ENCODE measurements around the gene OSER1. TPM values are rescaled to one million over a fixed set of nuclear protein-coding genes. Genes with fewer than 3 reads are reported as not detected.
A peak's percentile ranks its signal among the peaks of the same experiment; 100 is the strongest.

The OSER1 gene
- total RNA-seq, 1 donor from 2014 or later: 28.0 TPM

DNA sequence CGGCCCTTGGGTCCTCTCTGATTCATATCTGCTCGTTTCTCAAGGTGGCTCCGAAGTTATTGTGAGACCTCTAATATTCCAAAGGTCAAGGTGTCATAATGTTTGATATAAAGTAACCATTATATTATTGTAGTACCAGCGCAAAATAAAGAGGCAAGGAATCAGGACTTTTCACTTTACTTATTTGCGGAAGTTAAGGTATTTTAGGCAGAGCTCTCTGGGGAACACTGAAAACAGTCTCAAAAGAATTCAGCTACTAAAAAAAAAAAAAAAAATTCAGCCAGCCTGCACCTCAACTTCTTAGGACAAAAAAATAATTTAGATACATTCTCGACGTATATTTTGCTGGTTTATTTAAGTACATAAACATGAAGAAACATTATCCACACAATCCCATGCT lies 2.4 kb downstream of the OSER1 start:
- no peaks in the 10 kb centered on the region for H3K27me3 ChIP-seq
- no peaks in the 10 kb centered on the region for H3K9me3 ChIP-seq
- intact Hi-C loops (cut with DNase I): no loop called here
- DNase-seq (ENCODE audit: extremely low spot score in 2 of 2): no peak
- H3K27ac ChIP-seq: no peak overlapping the region
- H3K4me1 ChIP-seq: peaks cover 61% of the 10 kb centered on the region
- TF ChIP-seq, protein P1, sequence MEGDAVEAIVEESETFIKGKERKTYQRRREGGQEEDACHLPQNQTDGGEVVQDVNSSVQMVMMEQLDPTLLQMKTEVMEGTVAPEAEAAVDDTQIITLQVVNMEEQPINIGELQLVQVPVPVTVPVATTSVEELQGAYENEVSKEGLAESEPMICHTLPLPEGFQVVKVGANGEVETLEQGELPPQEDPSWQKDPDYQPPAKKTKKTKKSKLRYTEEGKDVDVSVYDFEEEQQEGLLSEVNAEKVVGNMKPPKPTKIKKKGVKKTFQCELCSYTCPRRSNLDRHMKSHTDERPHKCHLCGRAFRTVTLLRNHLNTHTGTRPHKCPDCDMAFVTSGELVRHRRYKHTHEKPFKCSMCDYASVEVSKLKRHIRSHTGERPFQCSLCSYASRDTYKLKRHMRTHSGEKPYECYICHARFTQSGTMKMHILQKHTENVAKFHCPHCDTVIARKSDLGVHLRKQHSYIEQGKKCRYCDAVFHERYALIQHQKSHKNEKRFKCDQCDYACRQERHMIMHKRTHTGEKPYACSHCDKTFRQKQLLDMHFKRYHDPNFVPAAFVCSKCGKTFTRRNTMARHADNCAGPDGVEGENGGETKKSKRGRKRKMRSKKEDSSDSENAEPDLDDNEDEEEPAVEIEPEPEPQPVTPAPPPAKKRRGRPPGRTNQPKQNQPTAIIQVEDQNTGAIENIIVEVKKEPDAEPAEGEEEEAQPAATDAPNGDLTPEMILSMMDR (IDR thresholded peaks at IDR 0.05): no peak
- TF ChIP-seq POLR2A (IDR thresholded peaks at IDR 0.05) (no peak), POLR2AphosphoS5 (IDR thresholded peaks at IDR 0.05; ENCODE audit: insufficient read depth in 1 of 2, low read depth in 1 of 2) (no peak)
- peak overlapping the region in 1 of 2 donors; percentile 100 for H3K4me3 ChIP-seq
- H3K36me3 ChIP-seq: no peaks in the 10 kb centered on the region

DNA sequence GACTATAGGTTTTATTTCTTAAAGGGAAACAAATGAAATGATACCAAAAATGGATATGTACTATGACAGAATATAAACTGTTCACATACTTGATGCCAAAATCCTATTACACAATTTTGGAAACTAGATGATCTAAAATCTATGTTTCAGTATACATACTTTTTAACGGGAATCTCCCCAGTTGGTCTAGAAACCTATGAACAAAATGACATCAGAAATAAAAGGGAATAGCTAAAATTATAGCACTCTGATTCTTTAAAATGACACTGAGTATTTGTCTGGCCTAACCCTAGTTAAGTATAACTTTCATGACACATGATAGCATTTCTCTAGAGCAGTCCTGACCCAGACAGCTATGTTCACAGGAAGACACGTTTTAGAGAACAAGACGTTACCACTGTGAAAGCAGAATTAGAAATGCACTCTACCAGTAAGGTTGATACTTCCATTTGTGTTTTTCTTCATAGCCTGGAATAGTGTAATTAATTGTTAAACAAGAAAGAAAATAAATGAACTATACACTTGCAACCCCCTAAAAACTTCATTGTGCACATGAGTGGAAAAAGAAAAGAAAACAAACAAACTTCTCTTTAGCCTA lies 3.3 kb downstream of the OSER1 start:
- no peak for TF ChIP-seq POLR2AphosphoS5 (IDR thresholded peaks at IDR 0.05; ENCODE audit: insufficient read depth in 1 of 2, low read depth in 1 of 2)
- TF ChIP-seq, protein P1 (IDR thresholded peaks at IDR 0.05): no peak
- no peak for TF ChIP-seq POLR2A (IDR thresholded peaks at IDR 0.05)
- DNase-seq (ENCODE audit: extremely low spot score in 2 of 2): no peak
- Histone ChIP-seq H3K4me1 (peaks cover 63% of the 10 kb centered on the region), H3K4me3 (no peak overlapping the region), H3K9me3 (no peaks in the 10 kb centered on the region), H3K36me3 (peaks cover 0 to 6% of the 10 kb centered on the region in 2 donors), H3K27ac (peak overlapping the region; percentile 1), H3K27me3 (no peaks in the 10 kb centered on the region)
- intact Hi-C loops (cut with DNase I): no loop called here

DNA sequence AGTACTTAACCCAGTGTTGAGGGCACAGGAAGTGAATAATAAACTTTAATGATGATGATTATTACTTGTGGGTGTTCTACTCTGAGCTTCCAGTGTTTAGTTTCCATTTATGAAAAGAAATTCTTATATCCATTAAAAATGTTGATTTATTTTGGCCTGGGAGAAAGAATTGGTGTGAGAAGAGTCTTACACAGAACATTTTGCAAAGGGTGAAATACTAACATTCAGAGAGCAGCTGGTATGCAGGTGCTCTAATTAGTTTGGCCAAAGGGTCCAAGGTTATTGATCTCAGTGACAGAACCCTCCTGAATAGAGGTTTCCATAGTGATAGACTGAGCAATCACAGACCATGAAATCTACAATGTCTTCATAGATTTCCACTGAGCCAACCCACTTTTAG lies 4.4 kb downstream of the OSER1 start:
- H3K4me1 ChIP-seq: peaks cover 55% of the 10 kb centered on the region
- no peak for DNase-seq (ENCODE audit: extremely low spot score in 2 of 2)
- no peaks in the 10 kb centered on the region for H3K27me3 ChIP-seq
- H3K4me3 ChIP-seq: no peak overlapping the region
- H3K36me3 ChIP-seq: peaks cover 0 to 17% of the 10 kb centered on the region in 2 donors
- no peaks in the 10 kb centered on the region for H3K9me3 ChIP-seq
- intact Hi-C loops (cut with DNase I): no loop called here
- H3K27ac ChIP-seq: no peak overlapping the region
- no peak for TF ChIP-seq POLR2AphosphoS5 (IDR thresholded peaks at IDR 0.05; ENCODE audit: insufficient read depth in 1 of 2, low read depth in 1 of 2)
- TF ChIP-seq, protein P1 (IDR thresholded peaks at IDR 0.05): no peak
- no peak for TF ChIP-seq POLR2A (IDR thresholded peaks at IDR 0.05)

DNA sequence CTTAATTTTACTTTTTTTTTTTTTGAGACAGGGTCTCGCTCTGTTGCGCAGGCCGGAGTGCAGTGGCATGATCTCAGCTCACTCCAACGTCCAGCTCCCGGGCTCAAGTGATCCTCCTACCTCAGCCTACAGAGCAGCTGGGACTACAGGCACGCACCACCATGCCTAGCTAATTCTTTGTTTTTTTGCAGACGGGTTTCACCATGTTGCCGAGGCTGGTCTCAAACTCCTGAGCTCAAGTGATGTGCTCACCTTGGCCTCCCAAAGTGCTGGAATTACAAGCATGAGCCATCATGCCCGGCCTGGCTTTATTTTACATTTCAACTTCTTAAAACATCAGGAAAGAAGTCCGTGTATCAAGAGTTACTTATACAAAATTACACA lies 5.7 kb downstream of the OSER1 start:
- no peak for TF ChIP-seq POLR2A (IDR thresholded peaks at IDR 0.05)
- TF ChIP-seq POLR2AphosphoS5 (IDR thresholded peaks at IDR 0.05; ENCODE audit: insufficient read depth in 1 of 2, low read depth in 1 of 2): no peak
- TF ChIP-seq, protein P1 (IDR thresholded peaks at IDR 0.05): no peak
- Histone ChIP-seq H3K4me1 (peaks cover 53% of the 10 kb centered on the region), H3K27ac (peak overlapping the region; percentile 53), H3K4me3 (no peak overlapping the region), H3K27me3 (no peaks in the 10 kb centered on the region), H3K9me3 (no peaks in the 10 kb centered on the region), H3K36me3 (peaks cover 0 to 30% of the 10 kb centered on the region in 2 donors)
- intact Hi-C loops (cut with DNase I): no loop called here
- DNase-seq (ENCODE audit: extremely low spot score in 2 of 2): no peak

DNA sequence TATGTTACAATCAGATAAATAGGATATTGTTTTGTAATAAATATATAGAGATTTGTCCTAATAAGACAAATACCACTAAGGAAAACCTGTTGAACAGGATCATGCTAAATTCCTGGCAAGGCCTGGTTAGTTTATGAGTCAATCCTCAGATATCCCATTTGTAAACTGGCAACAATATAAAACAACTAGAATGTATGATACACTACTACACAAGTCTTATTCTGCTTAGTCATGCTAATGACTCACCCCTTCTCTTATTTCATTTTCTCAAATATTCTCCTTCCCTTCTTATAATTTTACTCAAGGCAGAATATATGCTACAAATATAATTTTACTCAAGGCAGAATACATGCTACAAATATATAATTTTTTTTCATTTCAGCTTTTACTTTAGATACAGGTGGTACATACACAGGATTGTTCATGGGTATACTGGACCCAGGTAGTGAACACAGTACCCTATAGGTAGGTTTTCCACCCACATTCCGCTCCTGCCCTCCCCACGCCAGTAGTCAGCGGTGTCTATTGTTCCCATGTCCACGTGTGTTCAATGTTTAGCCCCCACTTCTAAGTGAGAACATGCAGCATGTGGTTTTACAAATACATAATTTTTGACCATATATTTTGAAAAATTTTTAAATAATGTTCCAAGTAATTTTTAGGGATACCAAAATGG lies 6.3 kb downstream of the OSER1 start:
- Histone ChIP-seq H3K27ac (peak overlapping the region; percentile 53), H3K27me3 (no peaks in the 10 kb centered on the region), H3K9me3 (no peaks in the 10 kb centered on the region), H3K4me1 (peaks cover 48% of the 10 kb centered on the region), H3K4me3 (no peak overlapping the region), H3K36me3 (peaks cover 0 to 35% of the 10 kb centered on the region in 2 donors)
- intact Hi-C loops (cut with DNase I): no loop called here
- no peak for DNase-seq (ENCODE audit: extremely low spot score in 2 of 2)
- TF ChIP-seq, protein P1 (IDR thresholded peaks at IDR 0.05): no peak
- TF ChIP-seq POLR2A (IDR thresholded peaks at IDR 0.05) (no peak), POLR2AphosphoS5 (IDR thresholded peaks at IDR 0.05; ENCODE audit: insufficient read depth in 1 of 2, low read depth in 1 of 2) (peak in 1 of 2 donors; percentile 96)

All from vagina (tissue), 2 donors.